Measurements from ENCODE around the gene HPS4. TPM values are rescaled to one million over a fixed set of nuclear protein-coding genes. Genes with fewer than 3 reads are reported as not detected.

The HPS4 gene
- total and polyA plus RNA-seq, 11 donors = 6.2 to 15.0 (median 9.3) TPM

DNA sequence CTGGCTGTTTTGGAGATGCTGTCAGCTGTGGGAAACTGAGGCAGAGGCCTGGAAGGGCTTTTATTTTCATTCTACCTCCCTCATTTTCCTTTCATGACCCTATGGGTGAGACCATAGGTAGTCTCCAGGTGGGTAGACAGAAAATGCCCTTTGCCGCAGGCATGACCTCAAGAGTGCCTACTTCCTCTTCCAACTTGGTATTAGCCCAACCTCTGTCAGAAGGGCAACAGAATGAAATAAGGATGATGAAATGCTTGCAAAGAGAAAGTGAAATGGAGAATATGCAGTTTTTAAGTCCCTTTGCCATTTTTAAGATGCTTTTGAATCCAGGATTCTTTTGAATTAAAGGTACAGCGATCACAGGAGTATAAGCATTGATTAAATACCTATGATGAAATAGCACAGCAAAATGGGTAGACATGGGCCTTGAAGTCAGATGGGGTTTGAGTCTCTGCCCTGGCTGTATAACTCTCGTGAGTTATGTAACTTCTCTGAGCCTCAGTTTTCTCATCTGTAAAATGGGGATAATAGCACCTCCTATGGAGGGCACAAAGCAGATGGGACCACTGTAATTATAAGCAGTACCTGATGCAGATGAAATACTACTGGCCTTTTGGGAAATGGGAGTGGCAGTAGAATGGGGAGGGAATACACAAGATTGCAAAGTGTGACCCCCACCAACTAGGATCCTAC lies 50.8 kb downstream of the HPS4 start:
- TF ChIP-seq, protein P1, sequence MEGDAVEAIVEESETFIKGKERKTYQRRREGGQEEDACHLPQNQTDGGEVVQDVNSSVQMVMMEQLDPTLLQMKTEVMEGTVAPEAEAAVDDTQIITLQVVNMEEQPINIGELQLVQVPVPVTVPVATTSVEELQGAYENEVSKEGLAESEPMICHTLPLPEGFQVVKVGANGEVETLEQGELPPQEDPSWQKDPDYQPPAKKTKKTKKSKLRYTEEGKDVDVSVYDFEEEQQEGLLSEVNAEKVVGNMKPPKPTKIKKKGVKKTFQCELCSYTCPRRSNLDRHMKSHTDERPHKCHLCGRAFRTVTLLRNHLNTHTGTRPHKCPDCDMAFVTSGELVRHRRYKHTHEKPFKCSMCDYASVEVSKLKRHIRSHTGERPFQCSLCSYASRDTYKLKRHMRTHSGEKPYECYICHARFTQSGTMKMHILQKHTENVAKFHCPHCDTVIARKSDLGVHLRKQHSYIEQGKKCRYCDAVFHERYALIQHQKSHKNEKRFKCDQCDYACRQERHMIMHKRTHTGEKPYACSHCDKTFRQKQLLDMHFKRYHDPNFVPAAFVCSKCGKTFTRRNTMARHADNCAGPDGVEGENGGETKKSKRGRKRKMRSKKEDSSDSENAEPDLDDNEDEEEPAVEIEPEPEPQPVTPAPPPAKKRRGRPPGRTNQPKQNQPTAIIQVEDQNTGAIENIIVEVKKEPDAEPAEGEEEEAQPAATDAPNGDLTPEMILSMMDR (IDR thresholded peaks at IDR 0.05) = no peak
- intact Hi-C loops (cut with DNase I) = no loop called here
- H3K4me1 ChIP-seq = peaks cover 0 to 54% (median 0%) of the 10 kb centered on the region in 12 donors
- peaks cover 0 to 38% (median 9%) of the 10 kb centered on the region in 9 donors for H3K27me3 ChIP-seq
- no peak overlapping the region for H3K27ac ChIP-seq
- H3K4me3 ChIP-seq = no peak overlapping the region
- H3K36me3 ChIP-seq = peaks cover 0 to 9% (median 0%) of the 10 kb centered on the region in 9 donors
- 76 to 84% (median 81%) methylated on average over 3 of the region's 3 CpGs for WGBS, 4 donors
- ATAC-seq (no peak), DNase-seq (no peak)
- H3K9me3 ChIP-seq = no peaks in the 10 kb centered on the region

DNA sequence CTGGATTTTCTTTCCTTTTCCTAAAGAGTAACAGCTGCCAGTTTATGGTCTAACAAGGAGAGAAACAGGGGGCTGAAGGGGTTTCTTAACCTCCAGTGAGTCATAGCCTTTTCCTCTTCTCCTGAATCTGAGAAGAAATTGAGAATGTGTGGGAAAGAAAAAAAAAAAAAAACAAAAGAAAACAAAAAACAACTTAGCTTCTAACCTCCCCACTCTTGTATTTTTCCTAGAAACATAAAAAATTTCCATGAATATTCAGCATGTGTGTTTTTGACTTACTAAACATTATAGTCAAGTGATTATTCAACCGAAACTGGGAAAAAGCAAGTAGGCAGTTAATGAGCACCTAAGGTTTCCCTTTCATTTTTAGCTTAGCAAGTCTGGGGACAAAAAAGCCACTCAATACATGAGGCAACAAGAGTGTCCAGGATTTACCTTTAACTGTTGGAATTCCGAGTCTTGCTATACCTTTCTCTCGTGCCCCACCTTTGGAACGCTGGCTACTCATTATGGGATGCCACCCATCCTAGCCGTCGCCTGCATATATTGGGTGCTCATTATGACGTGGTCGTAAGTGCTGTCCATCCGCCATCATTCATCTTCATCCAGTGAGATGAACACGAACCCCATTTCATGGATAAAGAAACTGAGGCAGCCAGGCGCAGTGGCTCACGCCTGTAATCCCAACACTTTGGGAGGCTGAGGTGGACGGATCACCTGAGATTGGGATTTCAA lies 52.2 kb downstream of the HPS4 start:
- peaks cover 0 to 38% (median 9%) of the 10 kb centered on the region in 9 donors for H3K27me3 ChIP-seq
- no peak overlapping the region for H3K4me3 ChIP-seq
- peak overlapping the region in 1 of 12 donors; percentile 48 for H3K27ac ChIP-seq
- H3K4me1 ChIP-seq = peaks cover 0 to 54% (median 0%) of the 10 kb centered on the region in 12 donors
- intact Hi-C loops (cut with DNase I) = no loop called here
- TF ChIP-seq POLR2A (IDR thresholded peaks at IDR 0.05) = no peak
- TF ChIP-seq, protein P1 (IDR thresholded peaks at IDR 0.05) = no peak
- WGBS, 4 donors = 91 to 93% (median 92%) methylated on average over 13 of the region's 13 CpGs
- H3K9me3 ChIP-seq = no peaks in the 10 kb centered on the region
- no peak for ATAC-seq
- peaks cover 0 to 9% (median 0%) of the 10 kb centered on the region in 9 donors for H3K36me3 ChIP-seq
- DNase-seq = no peak

DNA sequence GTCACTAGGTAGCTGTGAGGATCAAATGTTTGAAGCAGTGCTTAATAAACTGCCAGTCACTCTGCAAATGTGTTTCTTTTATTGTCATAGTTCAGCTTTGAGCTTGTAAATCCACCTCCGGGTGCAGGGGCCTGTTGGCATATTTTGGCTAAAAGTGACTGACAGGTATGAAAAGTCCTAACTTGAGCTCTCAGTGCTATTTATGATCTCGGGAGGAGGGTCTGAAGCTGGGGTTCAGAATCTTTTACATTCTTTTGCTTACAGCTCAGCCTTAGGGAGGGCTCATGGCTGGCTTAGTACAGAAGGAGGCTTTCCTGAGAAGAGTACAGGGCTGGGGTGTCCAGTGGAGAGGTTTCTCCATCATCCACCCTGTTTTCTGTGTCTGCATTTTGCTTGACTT lies 53.0 kb downstream of the HPS4 start:
- Histone ChIP-seq H3K4me3 (peak overlapping the region in 1 of 12 donors; percentile 61), H3K9me3 (no peaks in the 10 kb centered on the region), H3K27me3 (peaks cover 0 to 38% (median 9%) of the 10 kb centered on the region in 9 donors), H3K4me1 (peaks cover 0 to 50% (median 0%) of the 10 kb centered on the region in 12 donors), H3K27ac (peak overlapping the region in 1 of 12 donors; percentile 48), H3K36me3 (peaks cover 0 to 9% (median 0%) of the 10 kb centered on the region in 9 donors)
- DNase-seq (no peak), ATAC-seq (no peak)
- TF ChIP-seq, protein P1 (IDR thresholded peaks at IDR 0.05) = no peak
- no peak for TF ChIP-seq POLR2A (IDR thresholded peaks at IDR 0.05)
- WGBS, 4 donors = 76 to 94% (median 81%) methylated on average over 2 of the region's 2 CpGs
- intact Hi-C loops (cut with DNase I) = no loop called here

Data from heart left ventricle (tissue), 16 donors.